VCaP (cell line): ENCODE data around the gene UNC45B.
"Not testable (repeated sequence)": the region's sequence is repeated elsewhere in the genome, so short reads cannot be mapped to it uniquely, and the experiment has no call there.

Source experiments
- H3K27ac ChIP-seq: fragments of 450-650 bp; 2 replicates; pipeline ENCODE4 v1.5.1; 2017
- CTCF ChIP-seq: fragments of 450-650 bp; conservative IDR thresholded peaks from 2 replicates; pipeline ENCODE4 v1.5.1; 2017; ENCODE audit warnings: mild to moderate bottlenecking, moderate library complexity

UNC45B gene

GRCh38 chr17:35147375-35147905 lies at the start of gene UNC45B:
Gene UNC45B, plus strand, starts transcription at chr17:35147817. Its CDS starts 447 bp downstream, at chr17:35148264.
- TF ChIP-seq CTCF = no peak
- H3K27ac ChIP-seq = no peak within 1 kb of the TSS

GRCh38 chr17:35099908-35100307 lies 47.7 kb upstream of the UNC45B start:
- no peak overlapping the region for H3K27ac ChIP-seq
- TF ChIP-seq CTCF = no peak

GRCh38 chr17:35101036-35101435 lies 46.6 kb upstream of the UNC45B start:
- no peak overlapping the region for H3K27ac ChIP-seq

GRCh38 chr17:35101725-35102124 lies 45.9 kb upstream of the UNC45B start:
- no peak for TF ChIP-seq CTCF
- H3K27ac ChIP-seq = no peak overlapping the region

More at GRCh38 chr17:35101036-35101435, 46.6 kb upstream of the UNC45B start:
- TF ChIP-seq CTCF = no peak

- no peak overlapping the region for H3K27ac ChIP-seq
- TF ChIP-seq CTCF = no peak
Observed at GRCh38 chr17:35103271-35103670, 44.3 kb upstream of the UNC45B start.

GRCh38 chr17:35104844-35105450 lies 42.7 kb upstream of the UNC45B start:
- TF ChIP-seq CTCF = no peak
- no peak overlapping the region for H3K27ac ChIP-seq

- not testable (repeated sequence) for H3K27ac ChIP-seq
Observed at GRCh38 chr17:35110791-35111190, 36.8 kb upstream of the UNC45B start.

GRCh38 chr17:35116845-35117244 lies 30.8 kb upstream of the UNC45B start:
- H3K27ac ChIP-seq = no peak overlapping the region
- no peak for TF ChIP-seq CTCF
